K562 (cell line): ENCODE measurements around the gene HGF. TPM values are rescaled to one million over a fixed set of nuclear protein-coding genes. Genes with fewer than 3 reads are reported as not detected.
"Not testable (repeated sequence)": the region's sequence is repeated elsewhere in the genome, so short reads cannot be mapped to it uniquely, and the experiment has no call there.

Source experiments
- ATAC-seq: fragments of 200-7000 bp; cut with Tn5 transposase; 3 replicates; pipeline ENCODE4 v1.9.1; 2020; ENCODE audit warnings: moderate library complexity
- BruUV-seq: library from RNA; stranded (reverse); fragments of 400-500 nt; replicated peaks from 2 replicates; lab custom pipeline; 2021; lab: Mats Ljungman, UMichigan
- CTCF ChIA-PET: fragments of 300-600 bp; formaldehyde crosslinking; extraction: SDS; loops from one replicate; lab custom pipeline; 2021; ENCODE audit warnings: low intra/inter-chr PET ratio; lab: Yijun Ruan, JAX
- POLR2A ChIA-PET: fragments of 300-600, 350-650 bp; sonication (Branson Sonifier 250); formaldehyde crosslinking; extraction: SDS; loops from one replicate; lab custom pipeline; 2021; ENCODE audit warnings: antibody characterized with exemption, inconsistent platforms; lab: Yijun Ruan, JAX
- DNase-seq, 4 experiments: peaks; one replicate each; pipeline versions ENCODE4 v3.0.0 to v3.0.0-alpha.2; 2011 to 2018; ENCODE audit warnings: low spot score in 3 of 4, mixed read lengths in 3 of 4; ENCODE audit errors: extremely low read depth in 1 of 4
- FAIRE-seq: peaks from 2 replicates; lab custom pipeline; 2011; peaks lifted over from hg19 to GRCh38; lab: Jason Lieb, UNC
- H2AFZ ChIP-seq: 2 replicates; pipeline ENCODE4 v1.6.0; 2011; ENCODE audit warnings: low read depth, low read length, control low read depth, inconsistent platforms
- H3K27ac ChIP-seq: fragments of 200-600 bp; 3 replicates; pipeline ENCODE4 v1.8.0; 2011; ENCODE audit warnings: low read depth, mild to moderate bottlenecking, control low read depth, inconsistent platforms, low read length, moderate library complexity, mixed read lengths; ENCODE audit errors: extremely low read depth
- H3K27me3 ChIP-seq, 2 experiments: fragments of 300-600 bp in 1 of 2; 2 replicates in 1 of 2; 3 replicates in 1 of 2; pipeline versions ENCODE4 v1.6.0 to v1.8.0; 2011; ENCODE audit warnings: inconsistent platforms in 2 of 2, low read length in 2 of 2, mild to moderate bottlenecking in 1 of 2, mixed read lengths in 1 of 2, moderate library complexity in 1 of 2; ENCODE audit not compliant: control insufficient read depth in 2 of 2, insufficient read depth in 2 of 2
- H3K36me3 ChIP-seq: fragments of 300-600 bp; 3 replicates; pipeline ENCODE4 v1.8.0; 2011; ENCODE audit warnings: mild to moderate bottlenecking, low read length, inconsistent platforms; ENCODE audit not compliant: control insufficient read depth, insufficient read depth
- H3K4me1 ChIP-seq, 2 experiments: fragments of 200-600 bp in 1 of 2; replicated peaks in 1 of 2; 2 replicates in 1 of 2; 3 replicates in 1 of 2; pipeline versions ENCODE4 v1.5.1 to v1.8.0; 2011; ENCODE audit warnings: inconsistent platforms in 2 of 2, low read length in 2 of 2, mild to moderate bottlenecking in 1 of 2, mixed read lengths in 1 of 2, moderate library complexity in 1 of 2; ENCODE audit not compliant: control insufficient read depth in 2 of 2, insufficient read depth in 2 of 2
- H3K4me2 ChIP-seq: 2 replicates; pipeline ENCODE4 v1.6.1; 2011; ENCODE audit warnings: low read length, control low read depth, inconsistent platforms, mixed read lengths; ENCODE audit not compliant: insufficient read depth
- H3K4me3 ChIP-seq: fragments of 200-600 bp; sonication (generic), shearing (Covaris generic); 2 replicates; pipeline ENCODE4 v1.5.1; 2016; ENCODE audit warnings: control low read depth, inconsistent platforms
- H3K79me2 ChIP-seq: fragments of 200-600 bp; 3 replicates; pipeline ENCODE4 v1.8.0; 2011; ENCODE audit warnings: low read length, inconsistent platforms; ENCODE audit not compliant: control insufficient read depth, insufficient read depth
- H3K9ac ChIP-seq, 2 experiments: 2 replicates each; pipeline versions ENCODE4 v1.6.0 to v1.6.1; 2011; ENCODE audit warnings: low read depth in 2 of 2, low read length in 2 of 2, control low read depth in 1 of 2, inconsistent platforms in 1 of 2, mild to moderate bottlenecking in 1 of 2, mixed read lengths in 1 of 2; ENCODE audit not compliant: insufficient read depth in 1 of 2
- H3K9me1 ChIP-seq: one replicate; pipeline ENCODE4 v1.6.0; 2011; ENCODE audit warnings: inconsistent platforms, mild to moderate bottlenecking, low read length, moderate library complexity; ENCODE audit not compliant: control insufficient read depth, insufficient read depth
- H3K9me3 ChIP-seq: replicated peaks from 2 replicates; pipeline ENCODE4 v1.5.1; 2011; ENCODE audit warnings: low read depth, low read length, inconsistent platforms; ENCODE audit not compliant: control insufficient read depth, insufficient read depth
- H4K20me1 ChIP-seq: replicated peaks from 2 replicates; pipeline ENCODE4 v1.6.1; 2011; ENCODE audit warnings: low read length, inconsistent platforms, mixed read lengths; ENCODE audit not compliant: control insufficient read depth, insufficient read depth
- GABPA ChIP-seq: fragments of 200-800 bp; sonication (Bioruptor generic); conservative IDR thresholded peaks from 2 replicates; pipeline ENCODE4 v1.6.1; 2016; ENCODE audit warnings: low read depth, missing genetic modification characterization, missing compliant biosample characterization
- in situ Hi-C: fragments of 300-500 bp; cut with MboI; formaldehyde crosslinking; loops from 4 replicates; pipeline ENCODE4 v1.15.0; 2018; ENCODE audit warnings: inconsistent platforms, mixed read lengths
- intact Hi-C: fragments of 100-400 bp; cut with micrococcal nuclease; formaldehyde crosslinking; loops from 2 replicates; pipeline ENCODE4 v1.14.2; 2022
- polyA plus RNA-seq, 8 experiments: library from polyadenylated mRNA; depleted of rRNA in 4 of 8; stranded (reverse) in 5 of 8; unstranded in 3 of 8; fragments of >200 nt; fragmentation: Nextera tagmentation in 2 of 8; fragmentation: Illumina TruSeq in 1 of 8; extraction: Ambion mirVana in 2 of 8; extraction: Trizol in 1 of 8; gene quantifications; 2 replicates each; pipeline versions ENCODE4 v1.2.1 to v1.2.3, GENCODE V29; 2011 to 2014; ENCODE audit warnings: inconsistent platforms in 1 of 8, missing spikeins in 1 of 8
- total RNA-seq, 7 experiments: library from RNA; depleted of rRNA in 6 of 7; stranded (reverse); fragments of >200 nt in 6 of 7; fragmentation: Illumina TruSeq in 2 of 7; extraction: Trizol in 2 of 7; gene quantifications; 2 replicates each; pipeline versions ENCODE4 v1.2.1 to v1.2.3, GENCODE V29; 2011 to 2021; ENCODE audit warnings: low replicate concordance in 1 of 7
- TF ChIP-seq, protein P1 (sequence below): sonication (generic); formaldehyde crosslinking; IDR thresholded peaks from 2 replicates; pipeline ENCODE4 v1.8.1; 2022; ENCODE audit warnings: missing genetic modification reagents
- TF ChIP-seq, protein P2 (sequence below): sonication (generic); formaldehyde crosslinking; IDR thresholded peaks from 2 replicates; pipeline ENCODE4 v1.8.0; 2023; ENCODE audit warnings: missing genetic modification reagents, mild to moderate bottlenecking, borderline replicate concordance

Gene HGF
- total and polyA plus RNA-seq, 9 of the 15 experiments (the other 6 are each of a cell fraction or from before 2014, with no cell fraction given): 0.02 TPM; not detected in 8

- TF ChIP-seq, protein P1, sequence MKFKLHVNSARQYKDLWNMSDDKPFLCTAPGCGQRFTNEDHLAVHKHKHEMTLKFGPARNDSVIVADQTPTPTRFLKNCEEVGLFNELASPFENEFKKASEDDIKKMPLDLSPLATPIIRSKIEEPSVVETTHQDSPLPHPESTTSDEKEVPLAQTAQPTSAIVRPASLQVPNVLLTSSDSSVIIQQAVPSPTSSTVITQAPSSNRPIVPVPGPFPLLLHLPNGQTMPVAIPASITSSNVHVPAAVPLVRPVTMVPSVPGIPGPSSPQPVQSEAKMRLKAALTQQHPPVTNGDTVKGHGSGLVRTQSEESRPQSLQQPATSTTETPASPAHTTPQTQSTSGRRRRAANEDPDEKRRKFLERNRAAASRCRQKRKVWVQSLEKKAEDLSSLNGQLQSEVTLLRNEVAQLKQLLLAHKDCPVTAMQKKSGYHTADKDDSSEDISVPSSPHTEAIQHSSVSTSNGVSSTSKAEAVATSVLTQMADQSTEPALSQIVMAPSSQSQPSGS (CRISPR knock-in tag): no peak
- TF ChIP-seq, protein P2, sequence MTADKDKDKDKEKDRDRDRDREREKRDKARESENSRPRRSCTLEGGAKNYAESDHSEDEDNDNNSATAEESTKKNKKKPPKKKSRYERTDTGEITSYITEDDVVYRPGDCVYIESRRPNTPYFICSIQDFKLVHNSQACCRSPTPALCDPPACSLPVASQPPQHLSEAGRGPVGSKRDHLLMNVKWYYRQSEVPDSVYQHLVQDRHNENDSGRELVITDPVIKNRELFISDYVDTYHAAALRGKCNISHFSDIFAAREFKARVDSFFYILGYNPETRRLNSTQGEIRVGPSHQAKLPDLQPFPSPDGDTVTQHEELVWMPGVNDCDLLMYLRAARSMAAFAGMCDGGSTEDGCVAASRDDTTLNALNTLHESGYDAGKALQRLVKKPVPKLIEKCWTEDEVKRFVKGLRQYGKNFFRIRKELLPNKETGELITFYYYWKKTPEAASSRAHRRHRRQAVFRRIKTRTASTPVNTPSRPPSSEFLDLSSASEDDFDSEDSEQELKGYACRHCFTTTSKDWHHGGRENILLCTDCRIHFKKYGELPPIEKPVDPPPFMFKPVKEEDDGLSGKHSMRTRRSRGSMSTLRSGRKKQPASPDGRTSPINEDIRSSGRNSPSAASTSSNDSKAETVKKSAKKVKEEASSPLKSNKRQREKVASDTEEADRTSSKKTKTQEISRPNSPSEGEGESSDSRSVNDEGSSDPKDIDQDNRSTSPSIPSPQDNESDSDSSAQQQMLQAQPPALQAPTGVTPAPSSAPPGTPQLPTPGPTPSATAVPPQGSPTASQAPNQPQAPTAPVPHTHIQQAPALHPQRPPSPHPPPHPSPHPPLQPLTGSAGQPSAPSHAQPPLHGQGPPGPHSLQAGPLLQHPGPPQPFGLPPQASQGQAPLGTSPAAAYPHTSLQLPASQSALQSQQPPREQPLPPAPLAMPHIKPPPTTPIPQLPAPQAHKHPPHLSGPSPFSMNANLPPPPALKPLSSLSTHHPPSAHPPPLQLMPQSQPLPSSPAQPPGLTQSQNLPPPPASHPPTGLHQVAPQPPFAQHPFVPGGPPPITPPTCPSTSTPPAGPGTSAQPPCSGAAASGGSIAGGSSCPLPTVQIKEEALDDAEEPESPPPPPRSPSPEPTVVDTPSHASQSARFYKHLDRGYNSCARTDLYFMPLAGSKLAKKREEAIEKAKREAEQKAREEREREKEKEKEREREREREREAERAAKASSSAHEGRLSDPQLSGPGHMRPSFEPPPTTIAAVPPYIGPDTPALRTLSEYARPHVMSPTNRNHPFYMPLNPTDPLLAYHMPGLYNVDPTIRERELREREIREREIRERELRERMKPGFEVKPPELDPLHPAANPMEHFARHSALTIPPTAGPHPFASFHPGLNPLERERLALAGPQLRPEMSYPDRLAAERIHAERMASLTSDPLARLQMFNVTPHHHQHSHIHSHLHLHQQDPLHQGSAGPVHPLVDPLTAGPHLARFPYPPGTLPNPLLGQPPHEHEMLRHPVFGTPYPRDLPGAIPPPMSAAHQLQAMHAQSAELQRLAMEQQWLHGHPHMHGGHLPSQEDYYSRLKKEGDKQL (CRISPR knock-in tag): no peak
- TF ChIP-seq GABPA (tag): no peak
Observed at GRCh38 chr7:81810476-81811155, 40.8 kb upstream of the HGF start (continued).

DNA sequence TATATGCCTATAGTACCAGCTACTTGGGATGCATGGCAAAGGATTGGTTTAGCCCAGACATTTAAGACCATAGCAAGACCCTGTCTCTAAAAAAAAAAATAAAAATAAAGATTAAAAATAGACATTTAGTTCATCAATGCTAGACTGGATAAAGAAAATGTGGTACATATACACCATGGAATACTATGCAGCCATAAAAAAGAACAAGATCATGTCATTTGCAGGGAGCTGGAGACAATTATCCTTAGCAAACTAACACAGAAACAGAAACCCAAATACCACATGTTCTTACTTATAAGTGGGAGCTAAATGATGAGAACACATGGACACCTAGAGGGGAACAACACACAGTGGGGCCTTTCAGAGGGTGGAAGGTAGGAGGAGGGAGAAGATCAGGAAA lies 38.5 kb upstream of the HGF start:
- intact Hi-C loops, POLR2A ChIA-PET, FAIRE-seq: not testable (repeated sequence)

More for the DNA sequence above, 38.5 kb upstream of the HGF start:
- H3K9me1 ChIP-seq, H3K36me3 ChIP-seq, CTCF ChIA-PET, H3K27ac ChIP-seq, DNase-seq, H3K4me2 ChIP-seq, H3K9me3 ChIP-seq, H4K20me1 ChIP-seq, H3K9ac ChIP-seq, H3K79me2 ChIP-seq, in situ Hi-C loops, H2AFZ ChIP-seq, BruUV-seq, H3K4me1 ChIP-seq, H3K4me3 ChIP-seq, ATAC-seq, H3K27me3 ChIP-seq: not testable (repeated sequence)
